ENCODE data around the gene NOP9. TPM values are rescaled to one million over a fixed set of nuclear protein-coding genes. Genes with fewer than 3 reads are reported as not detected.

Gene NOP9
- total RNA-seq, 1 donor from 2014 or later: 22.0 TPM

DNA sequence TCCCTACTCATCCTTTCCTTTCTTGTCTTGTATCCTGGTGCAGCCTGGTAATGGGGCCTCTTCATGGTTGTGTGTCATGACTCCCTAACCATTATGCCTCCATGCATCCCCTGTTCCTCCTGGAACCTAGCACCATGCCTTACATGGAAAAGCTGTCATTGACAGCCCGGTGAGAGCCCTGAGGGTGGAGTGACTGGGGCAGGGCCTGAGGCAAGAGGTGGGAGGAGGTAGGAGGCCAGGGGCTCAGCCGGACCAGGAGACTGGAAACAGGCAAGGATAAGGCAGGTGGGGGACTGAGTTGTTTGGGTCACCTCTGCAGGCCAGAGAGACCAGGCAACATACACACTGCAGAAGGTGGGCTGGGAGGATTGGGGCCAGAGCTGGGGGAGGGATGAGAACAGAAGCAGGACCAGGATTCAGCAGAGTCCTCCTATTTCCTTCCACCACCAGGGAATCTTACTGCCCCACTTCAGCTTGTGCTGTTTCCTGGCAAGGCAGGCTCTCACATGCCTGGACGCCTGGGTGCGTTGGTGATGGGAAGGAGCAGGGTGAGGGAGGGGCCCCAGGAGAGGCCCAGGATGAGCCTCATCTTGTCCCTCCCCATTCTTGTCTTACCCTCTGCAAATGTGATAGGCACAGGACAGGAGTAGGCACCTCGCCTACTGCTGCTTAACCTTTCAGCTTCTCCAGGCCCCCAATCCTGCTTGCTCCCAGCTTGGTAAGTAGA, 10.1 kb downstream of the NOP9 start, which contains the start of gene LTB4R2:
TSS of gene LTB4R2 (plus strand) at position 603 of the 727 bp plus-strand sequence. CDS start 525 bp downstream, outside the sequence.
- Histone ChIP-seq H3K27ac (peak within 1 kb of the TSS; percentile 92), H3K36me3 (peaks cover 30% of the 10 kb centered on the region), H3K4me1 (peaks cover 62% of the 10 kb centered on the region), H3K27me3 (ENCODE audit: low read depth) (no peaks in the 10 kb centered on the region), H3K9me3 (no peaks in the 10 kb centered on the region), H3K4me3 (peak within 1 kb of the TSS; percentile 73)
- peak; percentile 40 for DNase-seq
- TF ChIP-seq CTCF (IDR thresholded peaks at IDR 0.05): no peak
- intact Hi-C loops (cut with DNase I): no loop called here
- ATAC-seq: no peak

DNA sequence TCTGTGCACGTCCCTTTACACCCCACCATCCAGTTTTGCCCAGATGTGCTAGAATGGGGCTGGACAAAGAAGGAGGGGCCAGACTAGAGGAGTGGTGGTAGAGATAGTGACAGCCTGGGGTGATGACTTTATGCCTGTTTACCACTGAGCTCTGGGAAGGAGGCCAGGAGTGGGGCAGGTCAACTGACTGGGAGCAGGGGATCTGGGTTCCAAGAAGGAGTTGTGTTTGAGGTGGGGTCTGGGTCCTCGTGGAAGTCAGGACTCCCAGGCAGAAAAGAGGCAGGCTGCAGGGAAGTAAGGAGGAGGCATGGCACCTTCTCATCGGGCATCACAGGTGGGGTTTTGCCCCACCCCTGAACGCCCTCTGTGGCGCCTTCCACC, 10.6 kb downstream of the NOP9 start:
- peaks cover 24% of the 10 kb centered on the region for H3K36me3 ChIP-seq
- no peak for TF ChIP-seq CTCF (IDR thresholded peaks at IDR 0.05)
- ATAC-seq (no peak), DNase-seq (no peak)
- peak overlapping the region; percentile 73 for H3K4me3 ChIP-seq
- peak overlapping the region; percentile 92 for H3K27ac ChIP-seq
- no peaks in the 10 kb centered on the region for H3K27me3 ChIP-seq (ENCODE audit: low read depth)
- H3K4me1 ChIP-seq: peaks cover 68% of the 10 kb centered on the region
- intact Hi-C loops (cut with DNase I): no loop called here
- H3K9me3 ChIP-seq: no peaks in the 10 kb centered on the region

GRCh38 chr14:24310646-24311604, 11.3 kb downstream of the NOP9 start, which contains the start of gene LTB4R:
Gene LTB4R, plus strand, starts transcription at chr14:24311502. Its CDS starts 4,150 bp downstream, at chr14:24315652.
- peak; percentile 57 for TF ChIP-seq CTCF (IDR thresholded peaks at IDR 0.05)
- peaks cover 75% of the 10 kb centered on the region for H3K4me1 ChIP-seq
- H3K27ac ChIP-seq: peak within 1 kb of the TSS; percentile 92
- H3K4me3 ChIP-seq: peak within 1 kb of the TSS; percentile 73
- ATAC-seq: peak; percentile 87 to 88
- H3K27me3 ChIP-seq (ENCODE audit: low read depth): no peaks in the 10 kb centered on the region
- DNase-seq: peak; percentile 86
- no peaks in the 10 kb centered on the region for H3K9me3 ChIP-seq
- intact Hi-C loops (cut with DNase I): no loop called here
- H3K36me3 ChIP-seq: peaks cover 18% of the 10 kb centered on the region

DNA sequence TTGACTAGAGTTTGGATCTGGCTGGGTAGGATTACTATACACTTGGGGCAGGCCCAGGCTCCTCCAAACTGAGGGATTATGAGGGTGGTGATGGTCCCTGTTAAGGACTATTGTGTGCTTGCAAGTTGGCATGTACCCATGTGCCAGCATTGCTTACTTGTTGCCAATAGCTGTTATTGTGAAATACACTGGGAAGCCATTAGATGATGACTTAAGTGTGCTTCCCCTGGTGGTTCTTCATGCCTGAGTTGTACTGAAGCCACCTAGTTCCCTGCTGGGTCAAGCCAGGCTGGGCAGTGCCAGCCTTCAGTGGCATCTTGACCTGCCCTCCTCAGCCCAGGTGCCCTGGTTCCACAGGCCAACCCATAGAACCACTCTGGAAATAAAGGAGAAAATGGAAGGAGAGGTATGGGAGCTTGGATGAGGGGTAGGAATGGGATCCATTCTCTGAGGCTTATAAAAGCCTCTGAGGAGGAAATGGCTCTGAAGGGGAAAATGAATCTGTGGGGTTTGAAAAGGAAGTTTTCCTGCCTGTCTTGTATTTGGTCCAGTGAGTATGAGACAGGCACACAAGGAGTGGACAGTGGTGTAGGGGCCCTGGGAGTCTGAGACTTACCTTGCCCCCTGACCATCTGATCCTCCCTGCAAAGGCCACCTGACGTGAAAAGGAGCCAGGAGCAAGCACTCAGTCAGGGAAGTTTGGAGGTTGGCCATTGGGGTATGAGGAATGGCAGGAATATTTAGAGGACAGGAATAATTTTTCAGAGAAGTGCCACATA, 12.4 kb downstream of the NOP9 start:
- H3K27ac ChIP-seq: peak overlapping the region; percentile 92
- H3K27me3 ChIP-seq (ENCODE audit: low read depth): no peaks in the 10 kb centered on the region
- H3K9me3 ChIP-seq: no peaks in the 10 kb centered on the region
- ATAC-seq: peak; percentile 2 to 4
- intact Hi-C loops (cut with DNase I): no loop called here
- DNase-seq: no peak
- peaks cover 86% of the 10 kb centered on the region for H3K4me1 ChIP-seq
- peak overlapping the region; percentile 73 for H3K4me3 ChIP-seq
- H3K36me3 ChIP-seq: peaks cover 7% of the 10 kb centered on the region
- no peak for TF ChIP-seq CTCF (IDR thresholded peaks at IDR 0.05)
